ENCODE measurements around the gene AGBL1.

- no peak for TF ChIP-seq CTCF (IDR thresholded peaks at IDR 0.05; ENCODE audit: insufficient read depth, low read length)
- no peak for TF ChIP-seq GABPA (IDR thresholded peaks at IDR 0.05; ENCODE audit: low read depth)
- TF ChIP-seq POLR2AphosphoS5 (IDR thresholded peaks at IDR 0.05; ENCODE audit: low read depth), result no peak
- no peak for TF ChIP-seq SPI1 (IDR thresholded peaks at IDR 0.05; ENCODE audit: borderline replicate concordance, low read depth)
- TF ChIP-seq REST (IDR thresholded peaks at IDR 0.05; ENCODE audit: insufficient replicate concordance, low read depth), result no peak
Measured at GRCh38 chr15:87033056-87033455, 953.4 kb downstream of the AGBL1 start.

All from HL-60 (cell line).